HG03280 (cell line): ENCODE results near the gene AGBL4.

ENCODE experiments used
- ATAC-seq: cut with Tn5 transposase; IDR thresholded peaks from one replicate; pipeline ENCODE4 v1.9.1; 2021; ENCODE audit warnings: mild to moderate bottlenecking, moderate library complexity; ENCODE audit not compliant: unreplicated experiment

AGBL4 gene

GRCh38 chr1:49723662-49724061 is 300.1 kb downstream of the AGBL4 start:
- ATAC-seq = no peak

- no peak for ATAC-seq
Observed at GRCh38 chr1:49694251-49694827, 329.4 kb downstream of the AGBL4 start.

GRCh38 chr1:49686107-49686506 is 337.6 kb downstream of the AGBL4 start:
- ATAC-seq = no peak

- ATAC-seq = no peak
Observed at GRCh38 chr1:49677706-49678105, 346.0 kb downstream of the AGBL4 start.

GRCh38 chr1:49651136-49651535 is 372.6 kb downstream of the AGBL4 start:
- no peak for ATAC-seq

- no peak for ATAC-seq
Observed at GRCh38 chr1:49630156-49630555, 393.6 kb downstream of the AGBL4 start.

- no peak for ATAC-seq
Observed at GRCh38 chr1:49627781-49628180, 396.0 kb downstream of the AGBL4 start.

GRCh38 chr1:49626472-49626871 is 397.3 kb downstream of the AGBL4 start:
- ATAC-seq = no peak

GRCh38 chr1:49622877-49623276 is 400.9 kb downstream of the AGBL4 start:
- ATAC-seq = no peak

GRCh38 chr1:49606082-49606481 is 417.7 kb downstream of the AGBL4 start:
- ATAC-seq = no peak

- no peak for ATAC-seq
Observed at GRCh38 chr1:49597436-49597835, 426.3 kb downstream of the AGBL4 start.

GRCh38 chr1:49576327-49576901 is 447.3 kb downstream of the AGBL4 start:
- no peak for ATAC-seq

- no peak for ATAC-seq
Observed at GRCh38 chr1:49556676-49557234, 467.0 kb downstream of the AGBL4 start.

- ATAC-seq = no peak
Observed at GRCh38 chr1:49552101-49552500, 471.7 kb downstream of the AGBL4 start.

- no peak for ATAC-seq
Observed at GRCh38 chr1:49544615-49545014, 479.1 kb downstream of the AGBL4 start.

GRCh38 chr1:49541096-49541752 is 482.5 kb downstream of the AGBL4 start:
- ATAC-seq = no peak

- no peak for ATAC-seq
Observed at GRCh38 chr1:49527606-49528305, 496.0 kb downstream of the AGBL4 start.

- no peak for ATAC-seq
Observed at GRCh38 chr1:49526672-49527071, 497.1 kb downstream of the AGBL4 start.

- no peak for ATAC-seq
Observed at GRCh38 chr1:49523764-49524163, 500.0 kb downstream of the AGBL4 start.

GRCh38 chr1:49466961-49467360 is 556.8 kb downstream of the AGBL4 start:
- ATAC-seq = no peak

- no peak for ATAC-seq
Observed at GRCh38 chr1:49465486-49466185, 558.1 kb downstream of the AGBL4 start.
